Mesendoderm (in vitro differentiated cells): ENCODE data around the gene A1BG.
"Not testable (repeated sequence)": the region's sequence is repeated elsewhere in the genome, so short reads cannot be mapped to it uniquely, and the experiment has no call there.

Experiments used
- DNase-seq: peaks from one replicate; pipeline ENCODE4 v3.0.0; 2013
- H2AK5ac ChIP-seq: 2 replicates; pipeline ENCODE4 v1.6.1; 2013; ENCODE audit warnings: low read length, inconsistent platforms
- H2BK120ac ChIP-seq: 2 replicates; pipeline ENCODE4 v1.6.1; 2013; ENCODE audit warnings: low read depth, mild to moderate bottlenecking, low read length, moderate library complexity, mixed read lengths
- H2BK15ac ChIP-seq: replicated peaks from 2 replicates; pipeline ENCODE4 v1.6.1; 2013; ENCODE audit warnings: low read depth, mild to moderate bottlenecking, moderate library complexity
- H2BK5ac ChIP-seq: 2 replicates; pipeline ENCODE4 v1.6.1; 2013; ENCODE audit warnings: low read length, inconsistent platforms
- H3K18ac ChIP-seq: 2 replicates; pipeline ENCODE4 v1.6.1; 2013; ENCODE audit warnings: mild to moderate bottlenecking, low read length, mixed read lengths
- H3K23ac ChIP-seq: one replicate; pipeline ENCODE4 v1.6.1; 2013; ENCODE audit warnings: low read length
- H3K27ac ChIP-seq: 2 replicates; pipeline ENCODE4 v1.5.1; 2013; ENCODE audit warnings: low read depth, mild to moderate bottlenecking, inconsistent platforms, low read length, moderate library complexity
- H3K27me3 ChIP-seq: 2 replicates; pipeline ENCODE4 v1.6.1; 2013; ENCODE audit warnings: low read length, control low read depth, mild to moderate bottlenecking, inconsistent platforms; ENCODE audit not compliant: insufficient read depth, poor library complexity
- H3K36me3 ChIP-seq: 2 replicates; pipeline ENCODE4 v1.6.1; 2013; ENCODE audit warnings: low read length, inconsistent platforms; ENCODE audit not compliant: control insufficient read depth, insufficient read depth
- H3K4ac ChIP-seq: one replicate; pipeline ENCODE4 v1.6.1; 2013; ENCODE audit warnings: low read depth, mild to moderate bottlenecking, low read length, moderate library complexity
- H3K4me1 ChIP-seq: 2 replicates; pipeline ENCODE4 v1.6.1; 2013; ENCODE audit warnings: low read depth, low read length, inconsistent platforms; ENCODE audit not compliant: control insufficient read depth
- H3K4me2 ChIP-seq: 2 replicates; pipeline ENCODE4 v1.6.1; 2013; ENCODE audit warnings: low read length
- H3K4me3 ChIP-seq: 2 replicates; pipeline ENCODE4 v1.5.1; 2013; ENCODE audit warnings: mild to moderate bottlenecking, low read length
- H3K56ac ChIP-seq: one replicate; pipeline ENCODE4 v1.6.1; 2013; ENCODE audit warnings: low read length
- H3K79me1 ChIP-seq: 2 replicates; pipeline ENCODE4 v1.6.1; 2013; ENCODE audit warnings: low read length, inconsistent platforms
- H3K79me2 ChIP-seq: 2 replicates; pipeline ENCODE4 v1.6.1; 2013; ENCODE audit warnings: mild to moderate bottlenecking, low read length; ENCODE audit not compliant: control insufficient read depth, insufficient read depth
- H3K9ac ChIP-seq: 2 replicates; pipeline ENCODE4 v1.6.1; 2013; ENCODE audit warnings: low read length, inconsistent platforms
- H4K5ac ChIP-seq: one replicate; pipeline ENCODE4 v1.6.1; 2013; ENCODE audit warnings: low read length
- H4K8ac ChIP-seq: one replicate; pipeline ENCODE4 v1.6.1; 2013; ENCODE audit warnings: low read depth, mild to moderate bottlenecking, control low read depth, low read length, moderate library complexity
- WGBS: extraction: QIAGEN DNeasy Blood & Tissue Kit; methylation state at CpG from one replicate; pipeline ENCODE4 v1.1.7; 2013; ENCODE audit warnings: low lambda C conversion rate, missing lambda C conversion rate; ENCODE audit not compliant: insufficient coverage; ENCODE audit errors: extremely low coverage; 5-methylcytosine and 5-hydroxymethylcytosine counted together

A1BG gene

GRCh38 chr19:58318297-58318696 is 35.0 kb downstream of the A1BG start:
- H3K18ac ChIP-seq: no peak overlapping the region
- H2BK5ac ChIP-seq: no peak overlapping the region
- H3K79me2 ChIP-seq: no peaks in the 10 kb centered on the region
- H3K4me1 ChIP-seq: no peaks in the 10 kb centered on the region
- H3K23ac ChIP-seq: no peak overlapping the region
- H2BK120ac ChIP-seq: no peak overlapping the region
- no peak for DNase-seq
- no peak overlapping the region for H3K4me2 ChIP-seq
- no peaks in the 10 kb centered on the region for H3K36me3 ChIP-seq
- no peak overlapping the region for H4K8ac ChIP-seq
- H3K4ac ChIP-seq: no peak overlapping the region
- H4K5ac ChIP-seq: no peak overlapping the region
- H3K27ac ChIP-seq: no peak overlapping the region
- WGBS: no CpG with 5 or more reads among the region's 4 CpGs
- H3K27me3 ChIP-seq: no peaks in the 10 kb centered on the region
- no peak overlapping the region for H3K56ac ChIP-seq
- no peak overlapping the region for H2BK15ac ChIP-seq
- no peak overlapping the region for H3K9ac ChIP-seq
- H2AK5ac ChIP-seq: no peak overlapping the region
- H3K79me1 ChIP-seq: no peaks in the 10 kb centered on the region
- no peak overlapping the region for H3K4me3 ChIP-seq

GRCh38 chr19:58317476-58318072 is 35.7 kb downstream of the A1BG start:
- no peak overlapping the region for H3K9ac ChIP-seq
- no peaks in the 10 kb centered on the region for H3K79me2 ChIP-seq
- H2AK5ac ChIP-seq: no peak overlapping the region
- no peaks in the 10 kb centered on the region for H3K4me1 ChIP-seq
- peak; percentile 42 for DNase-seq
- H3K4me2 ChIP-seq: no peak overlapping the region
- no CpG with 5 or more reads among the region's 7 CpGs for WGBS
- H4K8ac ChIP-seq: no peak overlapping the region
- H3K18ac ChIP-seq: no peak overlapping the region
- H3K27ac ChIP-seq: no peak overlapping the region
- no peak overlapping the region for H2BK120ac ChIP-seq
- H3K36me3 ChIP-seq: peaks cover 1% of the 10 kb centered on the region
- H4K5ac ChIP-seq: no peak overlapping the region
- H3K4ac ChIP-seq: no peak overlapping the region
- H3K23ac ChIP-seq: no peak overlapping the region
- H3K79me1 ChIP-seq: no peaks in the 10 kb centered on the region
- H3K56ac ChIP-seq: no peak overlapping the region
- no peak overlapping the region for H2BK5ac ChIP-seq
- H2BK15ac ChIP-seq: no peak overlapping the region
- no peak overlapping the region for H3K4me3 ChIP-seq
- no peaks in the 10 kb centered on the region for H3K27me3 ChIP-seq

- Histone ChIP-seq H4K8ac (no peak overlapping the region), H3K79me2 (no peaks in the 10 kb centered on the region), H4K5ac (no peak overlapping the region), H3K79me1 (peaks cover 2% of the 10 kb centered on the region), H3K56ac (no peak overlapping the region), H3K4ac (no peak overlapping the region), H3K4me2 (no peak overlapping the region), H3K4me1 (no peaks in the 10 kb centered on the region), H3K36me3 (peaks cover 4% of the 10 kb centered on the region), H2BK15ac (no peak overlapping the region), H3K27me3 (no peaks in the 10 kb centered on the region), H2AK5ac (no peak overlapping the region), H3K18ac (no peak overlapping the region), H3K23ac (no peak overlapping the region), H3K4me3 (no peak overlapping the region), H3K27ac (no peak overlapping the region), H2BK120ac (no peak overlapping the region), H2BK5ac (no peak overlapping the region), H3K9ac (no peak overlapping the region)
- WGBS: no CpG with 5 or more reads among the region's 2 CpGs
- no peak for DNase-seq
Measured at GRCh38 chr19:58315580-58315979, 37.7 kb downstream of the A1BG start.

- H3K4me2 ChIP-seq: no peak overlapping the region
- H2AK5ac ChIP-seq: no peak overlapping the region
- no peak overlapping the region for H3K4ac ChIP-seq
- no CpG with 5 or more reads among the region's 7 CpGs for WGBS
- no peak overlapping the region for H2BK15ac ChIP-seq
- H4K5ac ChIP-seq: no peak overlapping the region
- H4K8ac ChIP-seq: no peak overlapping the region
- peaks cover 6% of the 10 kb centered on the region for H3K79me1 ChIP-seq
- no peak for DNase-seq
- H2BK5ac ChIP-seq: no peak overlapping the region
- no peak overlapping the region for H3K4me3 ChIP-seq
- no peaks in the 10 kb centered on the region for H3K79me2 ChIP-seq
- H2BK120ac ChIP-seq: no peak overlapping the region
- no peak overlapping the region for H3K18ac ChIP-seq
- H3K27me3 ChIP-seq: no peaks in the 10 kb centered on the region
- peaks cover 6% of the 10 kb centered on the region for H3K36me3 ChIP-seq
- no peak overlapping the region for H3K23ac ChIP-seq
- no peak overlapping the region for H3K27ac ChIP-seq
- H3K4me1 ChIP-seq: no peaks in the 10 kb centered on the region
- H3K9ac ChIP-seq: no peak overlapping the region
- H3K56ac ChIP-seq: no peak overlapping the region
Measured at GRCh38 chr19:58311345-58311865, 41.9 kb downstream of the A1BG start.

- not testable (repeated sequence) for H4K5ac ChIP-seq, H3K79me1 ChIP-seq, H3K4me2 ChIP-seq, H3K56ac ChIP-seq, H3K27me3 ChIP-seq, H2BK120ac ChIP-seq, H3K27ac ChIP-seq, H3K23ac ChIP-seq, H3K4me3 ChIP-seq, H3K18ac ChIP-seq, H3K4ac ChIP-seq, H3K9ac ChIP-seq, H2BK15ac ChIP-seq, H2AK5ac ChIP-seq, H3K4me1 ChIP-seq, H2BK5ac ChIP-seq, H3K36me3 ChIP-seq, H4K8ac ChIP-seq, H3K79me2 ChIP-seq
- no CpG with 5 or more reads among the region's 13 CpGs for WGBS
- peak; percentile 76 for DNase-seq
Measured at GRCh38 chr19:58310685-58311084, 42.6 kb downstream of the A1BG start.

- no peak overlapping the region for H2BK5ac ChIP-seq
- no CpG with 5 or more reads among the region's 4 CpGs for WGBS
Measured at GRCh38 chr19:58307736-58308135, 45.6 kb downstream of the A1BG start.

More at GRCh38 chr19:58307736-58308135, 45.6 kb downstream of the A1BG start:
- Histone ChIP-seq H2AK5ac (no peak overlapping the region), H3K4ac (no peak overlapping the region), H3K23ac (no peak overlapping the region), H3K79me1 (peaks cover 10% of the 10 kb centered on the region), H3K9ac (no peak overlapping the region), H3K4me1 (peaks cover 3% of the 10 kb centered on the region), H3K18ac (no peak overlapping the region), H4K5ac (no peak overlapping the region), H3K27me3 (no peaks in the 10 kb centered on the region), H3K4me3 (no peak overlapping the region), H3K79me2 (peaks cover 4% of the 10 kb centered on the region), H3K56ac (no peak overlapping the region), H3K36me3 (peaks cover 5% of the 10 kb centered on the region), H2BK120ac (no peak overlapping the region), H2BK15ac (no peak overlapping the region), H3K27ac (no peak overlapping the region), H4K8ac (no peak overlapping the region), H3K4me2 (no peak overlapping the region)
- no peak for DNase-seq
